Muscle of arm (tissue), 12 donors: Measurements from ENCODE around the gene CNTFR. TPM values are rescaled to one million over a fixed set of nuclear protein-coding genes. Genes with fewer than 3 reads are reported as not detected.
A peak's percentile ranks its signal among the peaks of the same experiment; 100 is the strongest.

Experiments used
- DNase-seq: peaks from one replicate; pipeline ENCODE4 v3.0.0-alpha.2; 2013
- polyA plus RNA-seq, 12 donors: library from polyadenylated mRNA; unstranded; fragments of 120-200 nt; gene quantifications; one replicate each; pipeline ENCODE4 v1.2.1, GENCODE V29; 2013; ENCODE audit not compliant: insufficient read length in 12 of 12

The CNTFR gene
- polyA plus RNA-seq, 12 donors, result 32.6 to 79.2 (median 56.4) TPM; not detected in 1

DNA sequence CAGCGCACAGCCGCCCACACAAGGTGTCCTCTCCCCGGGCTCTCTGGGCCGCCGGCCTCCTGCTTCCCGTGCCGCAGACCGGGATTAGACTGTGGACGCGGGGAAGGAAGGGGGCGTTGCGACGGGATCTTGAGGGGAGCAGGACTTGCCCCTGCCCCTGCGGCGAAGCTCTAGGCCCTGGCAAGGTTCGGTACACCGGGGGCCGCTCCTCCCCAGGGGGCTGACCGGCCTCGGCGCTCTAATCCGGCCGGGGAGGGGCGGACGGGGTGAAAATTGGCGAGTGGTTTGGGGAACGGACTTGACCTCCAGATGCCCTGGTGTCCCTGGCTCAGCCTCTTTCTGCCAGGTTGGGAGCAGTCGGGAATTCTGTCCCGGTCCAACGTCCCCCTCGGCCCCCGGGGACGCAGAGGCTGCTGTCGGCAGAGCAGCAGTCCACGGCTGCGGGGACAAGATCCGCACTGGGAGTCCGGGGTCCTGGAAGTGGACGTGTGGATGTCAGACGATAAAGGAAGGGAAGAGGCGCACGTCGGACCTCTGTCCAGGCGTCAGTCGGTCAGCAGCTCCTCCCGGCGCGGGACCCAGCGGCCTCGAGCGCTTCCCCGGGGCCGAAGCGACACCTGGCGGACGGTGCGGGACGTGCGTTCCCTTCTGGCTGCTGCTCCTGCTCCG, 1.9 kb upstream of the CNTFR start:
- peak; percentile 92 for DNase-seq

DNA sequence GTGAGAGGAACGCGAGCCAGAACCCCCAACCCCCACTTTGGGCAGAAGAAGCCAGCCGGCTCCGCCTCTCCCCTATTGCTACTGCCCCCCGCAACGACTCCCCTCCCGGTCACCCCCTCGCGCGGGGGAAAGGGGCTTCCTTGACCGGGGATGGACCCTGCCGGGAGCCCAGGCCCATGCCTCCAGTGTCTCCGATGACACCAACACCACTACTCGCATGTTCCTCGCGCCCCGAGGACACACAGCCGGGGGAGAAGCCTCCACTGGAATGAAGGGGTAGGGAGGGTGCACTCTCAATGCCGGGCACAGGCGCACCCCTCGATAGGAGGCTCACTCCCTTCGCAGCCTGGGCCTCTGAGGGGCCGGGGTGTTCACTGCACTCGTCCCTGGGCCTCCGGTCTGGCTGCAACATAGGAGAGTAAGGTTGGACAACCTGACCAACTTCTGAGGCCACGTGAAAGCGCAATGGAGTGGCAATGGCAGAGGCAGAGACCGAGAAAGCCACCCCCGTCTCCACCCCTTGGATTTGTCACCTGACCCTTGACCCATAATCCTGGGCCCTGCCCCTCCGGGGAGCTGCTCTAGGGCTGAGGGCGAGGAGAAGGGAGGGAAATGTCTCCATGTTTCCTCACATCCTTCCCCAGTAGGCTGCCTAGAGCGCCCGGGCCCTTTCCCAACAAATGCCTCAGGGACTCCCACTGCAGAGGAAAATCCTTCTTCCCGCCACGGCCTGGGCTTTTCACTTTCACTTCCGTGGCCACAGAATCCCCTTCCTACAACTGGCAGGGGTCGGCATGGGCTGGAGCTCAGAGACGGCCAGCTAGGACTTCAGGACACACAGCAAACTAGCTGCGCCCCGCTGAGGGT, 1.1 kb upstream of the CNTFR start:
- no peak for DNase-seq

DNA sequence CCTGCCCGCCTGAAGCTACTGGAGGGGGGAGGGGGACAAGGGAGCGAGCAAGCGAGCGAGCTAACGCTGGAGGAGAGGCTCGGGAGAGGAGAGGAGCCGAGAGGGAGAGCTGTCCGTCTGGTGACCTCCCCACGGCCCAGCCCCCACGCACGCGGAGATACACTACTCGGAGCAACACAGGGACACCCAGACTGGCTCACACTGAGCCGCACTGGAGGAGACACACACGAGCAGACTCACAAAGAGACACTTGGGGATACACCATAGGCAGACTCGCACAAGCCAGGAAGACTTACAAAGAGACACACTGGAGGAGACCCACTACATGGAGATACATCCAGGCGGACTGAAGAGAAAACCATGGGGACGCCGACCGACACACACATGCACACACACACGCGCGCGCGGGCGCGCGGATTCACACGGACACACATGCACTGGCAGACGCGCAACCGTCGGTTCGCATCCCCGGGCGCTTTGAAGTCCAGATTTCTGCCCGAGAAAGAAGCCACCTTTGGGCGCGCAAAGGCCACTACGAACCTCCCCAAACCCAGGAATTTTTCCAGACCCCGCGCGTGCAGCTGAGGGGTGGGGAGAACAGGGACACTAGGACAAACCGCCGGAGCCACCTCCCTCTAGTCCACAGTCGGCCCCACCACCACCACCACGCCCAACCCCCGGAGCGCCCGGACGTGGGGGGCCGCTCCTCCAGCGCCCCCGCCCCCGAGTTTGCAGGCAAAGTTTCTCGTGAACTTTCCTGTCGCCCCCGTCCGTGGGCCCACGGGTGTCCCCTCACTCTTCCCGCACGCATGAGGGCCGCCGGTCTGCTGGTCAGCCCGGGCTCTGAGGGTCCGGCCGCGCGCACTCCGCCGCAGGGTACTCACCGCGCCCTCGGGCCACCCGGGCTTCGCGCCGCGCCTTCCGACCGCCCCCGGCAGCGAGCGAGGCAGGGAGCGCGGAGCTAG, 571 bp downstream of the CNTFR start:
- no peak for DNase-seq

DNA sequence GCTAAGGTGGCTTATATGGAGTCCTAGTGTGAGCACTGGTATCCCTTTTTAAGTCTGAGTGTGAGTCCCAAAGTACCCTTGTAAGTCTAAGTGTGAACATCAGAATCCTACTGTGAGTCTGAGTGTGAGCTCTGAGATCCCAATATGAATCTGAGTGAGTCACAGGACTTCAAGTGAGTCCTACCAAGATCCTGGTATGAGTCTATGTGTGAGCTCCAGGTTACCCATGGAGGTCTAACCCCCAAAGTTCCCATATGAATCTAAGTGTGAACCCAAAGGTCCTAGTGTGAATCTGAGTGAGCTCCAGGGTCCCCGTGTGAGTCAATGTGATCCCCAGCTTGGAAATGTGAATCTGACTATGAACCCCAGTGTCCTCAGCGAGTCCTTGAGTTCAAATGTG, 2.3 kb downstream of the CNTFR start:
- DNase-seq, result no peak

DNA sequence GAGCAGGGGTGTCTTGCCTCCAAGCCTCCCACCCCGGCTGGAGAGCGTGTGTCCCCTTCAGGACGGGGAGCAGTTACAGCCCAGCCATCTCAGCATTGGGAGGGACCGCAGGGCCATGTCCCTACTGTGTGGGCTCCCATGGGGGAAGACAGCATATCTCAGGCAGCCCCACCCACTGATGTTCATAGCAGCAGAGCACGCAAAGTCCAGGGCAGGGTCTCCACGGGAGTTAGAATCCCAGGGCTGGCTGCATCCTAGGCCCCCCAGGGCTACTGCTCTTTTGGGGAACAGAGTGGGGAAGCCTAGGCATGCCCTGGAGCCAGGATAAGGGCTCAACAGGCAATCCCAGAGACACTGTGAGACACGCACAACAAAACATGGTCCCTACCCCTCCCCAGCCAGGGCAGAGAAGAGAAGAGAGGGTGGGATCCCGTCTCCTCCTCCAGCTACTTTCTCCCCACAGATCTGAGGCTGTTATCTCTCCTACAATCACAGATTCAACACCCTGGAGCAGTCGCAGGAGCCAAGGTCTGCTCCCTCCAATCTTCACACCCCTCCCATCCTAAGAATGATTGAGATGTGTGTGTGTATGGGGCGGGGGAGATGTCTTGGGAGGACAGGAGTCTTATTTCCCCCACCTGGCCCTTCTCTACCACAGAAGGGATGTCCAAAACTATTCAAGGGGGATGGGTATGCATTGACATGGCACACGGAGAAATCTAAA, 3.4 kb downstream of the CNTFR start:
- no peak for DNase-seq

DNA sequence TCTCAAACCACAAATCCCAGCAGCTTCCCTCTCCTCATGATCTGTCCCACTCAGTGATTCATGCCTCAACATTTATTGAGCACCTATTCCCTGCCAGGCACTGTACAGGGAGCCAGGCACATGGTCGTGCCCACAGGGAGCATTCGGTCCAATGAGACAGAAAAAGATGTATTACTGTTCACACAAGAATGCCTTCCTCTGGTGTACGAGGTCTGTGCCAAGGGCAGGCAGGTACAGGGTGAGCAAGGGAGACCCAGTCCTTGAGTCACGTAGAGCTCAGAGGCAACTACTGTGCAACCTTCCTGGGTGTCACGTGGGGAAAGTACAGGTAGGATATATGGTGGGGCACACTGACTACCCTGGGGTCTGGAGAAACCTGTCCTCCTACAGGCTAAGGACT, 4.6 kb downstream of the CNTFR start:
- no peak for DNase-seq

DNA sequence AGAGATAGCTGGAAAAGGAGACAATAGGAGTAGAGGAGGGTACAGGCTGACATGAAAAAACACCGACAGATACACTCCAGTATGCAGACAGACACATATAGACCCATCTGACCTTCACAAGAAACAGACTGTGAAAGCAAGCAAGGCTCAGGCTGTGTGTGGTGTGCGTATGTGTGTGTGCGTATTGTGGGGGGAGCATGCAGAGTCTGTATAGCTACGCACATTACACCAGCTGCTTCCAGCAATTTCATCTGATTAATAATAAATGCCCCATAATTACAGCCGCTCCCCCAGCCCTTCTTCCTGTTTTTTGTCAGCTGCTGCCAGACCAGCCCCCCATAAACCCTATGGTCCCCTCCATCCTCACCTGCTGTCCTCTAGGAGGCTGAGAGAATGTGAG, 6.7 kb downstream of the CNTFR start:
- no peak for DNase-seq

DNA sequence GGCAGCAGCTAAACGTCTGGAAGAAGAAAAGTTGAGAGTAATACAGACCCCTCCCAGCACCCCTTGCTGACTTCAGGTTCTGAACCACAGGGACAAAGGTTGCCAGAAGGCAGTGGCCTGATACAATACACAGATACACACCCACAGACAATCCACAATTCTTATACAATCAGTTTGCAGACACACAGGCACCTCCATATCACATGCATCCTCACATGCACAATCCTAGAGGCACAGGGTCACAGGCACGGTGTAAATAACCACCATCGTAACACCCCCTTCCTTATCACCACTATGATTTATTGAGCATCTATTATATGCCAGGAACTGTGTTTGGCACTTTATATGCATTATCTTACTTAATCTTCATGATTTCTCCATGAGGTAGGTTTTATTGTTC, 8.2 kb downstream of the CNTFR start:
- DNase-seq, result no peak

DNA sequence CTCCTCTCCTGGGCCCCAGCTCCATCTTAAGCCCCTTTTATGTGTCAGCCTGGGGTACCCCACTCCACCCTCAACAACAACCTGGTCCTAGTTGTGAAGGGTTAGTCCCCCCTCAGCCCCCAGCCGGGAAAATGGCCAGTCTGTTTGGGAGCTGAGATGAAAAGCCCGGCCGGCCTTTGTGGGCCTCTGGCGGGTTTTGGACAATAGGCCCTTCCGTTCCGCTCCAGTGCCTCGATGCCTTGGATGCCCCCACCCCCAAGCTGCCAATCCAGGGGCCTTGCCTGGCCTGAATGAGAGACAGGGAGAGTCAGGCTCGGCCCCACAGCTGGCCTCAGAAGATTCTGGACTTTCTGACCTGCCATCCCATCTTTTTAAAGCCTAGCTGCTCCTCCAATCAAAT, 9.2 kb downstream of the CNTFR start:
- no peak for DNase-seq

DNA sequence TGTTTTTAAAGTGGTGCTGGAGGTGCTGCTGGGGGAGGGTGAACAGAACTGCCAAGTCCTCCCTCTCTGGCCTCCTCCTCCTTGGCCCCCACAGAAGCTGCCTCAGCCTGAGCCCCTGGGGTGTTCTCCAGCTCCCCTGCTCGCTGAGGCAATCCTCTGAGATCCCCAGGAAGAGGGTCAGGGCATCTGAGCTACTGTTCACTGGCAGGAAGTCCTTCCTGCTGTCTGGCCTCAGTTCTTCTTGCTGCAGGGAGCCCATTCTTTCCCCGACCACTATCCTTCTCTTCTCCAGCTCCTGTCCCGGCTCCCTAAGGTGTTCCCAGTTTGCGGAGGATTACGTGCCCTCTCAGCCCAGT, 9.7 kb downstream of the CNTFR start:
- no peak for DNase-seq

DNA sequence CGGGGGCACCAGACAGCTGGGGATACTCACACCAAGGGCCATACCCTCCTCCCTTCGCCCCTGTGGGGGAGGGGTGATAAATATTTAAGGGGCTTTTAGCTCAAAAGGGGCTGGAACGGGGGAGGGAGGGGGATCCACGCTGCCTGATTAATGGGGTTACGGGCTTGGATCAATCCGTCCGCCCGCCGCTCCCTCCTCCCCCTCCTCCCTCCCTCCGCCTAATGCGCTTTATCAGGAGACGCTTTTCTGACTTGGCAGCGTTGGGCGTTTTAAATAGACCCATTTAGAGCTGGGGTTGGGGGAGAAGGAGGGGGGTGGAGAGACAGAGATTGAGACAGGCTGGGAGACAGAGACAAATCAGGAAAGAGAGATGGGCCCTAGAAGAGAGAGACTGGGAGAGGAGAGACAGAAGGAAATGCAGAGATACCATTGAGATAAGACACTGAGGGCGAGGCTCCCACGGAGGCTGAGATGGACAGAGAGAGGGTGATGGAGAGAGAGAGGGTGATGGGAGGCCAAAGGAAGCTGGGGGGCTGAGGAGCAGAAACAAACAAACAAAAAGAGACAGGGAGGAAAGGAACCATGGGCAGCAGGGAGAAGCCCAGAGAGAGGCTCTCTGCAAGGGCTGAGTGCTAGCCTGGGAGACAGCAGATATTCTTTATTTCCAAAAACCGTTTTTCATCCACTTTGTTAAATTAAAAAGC, 10.3 kb downstream of the CNTFR start:
- no peak for DNase-seq

DNA sequence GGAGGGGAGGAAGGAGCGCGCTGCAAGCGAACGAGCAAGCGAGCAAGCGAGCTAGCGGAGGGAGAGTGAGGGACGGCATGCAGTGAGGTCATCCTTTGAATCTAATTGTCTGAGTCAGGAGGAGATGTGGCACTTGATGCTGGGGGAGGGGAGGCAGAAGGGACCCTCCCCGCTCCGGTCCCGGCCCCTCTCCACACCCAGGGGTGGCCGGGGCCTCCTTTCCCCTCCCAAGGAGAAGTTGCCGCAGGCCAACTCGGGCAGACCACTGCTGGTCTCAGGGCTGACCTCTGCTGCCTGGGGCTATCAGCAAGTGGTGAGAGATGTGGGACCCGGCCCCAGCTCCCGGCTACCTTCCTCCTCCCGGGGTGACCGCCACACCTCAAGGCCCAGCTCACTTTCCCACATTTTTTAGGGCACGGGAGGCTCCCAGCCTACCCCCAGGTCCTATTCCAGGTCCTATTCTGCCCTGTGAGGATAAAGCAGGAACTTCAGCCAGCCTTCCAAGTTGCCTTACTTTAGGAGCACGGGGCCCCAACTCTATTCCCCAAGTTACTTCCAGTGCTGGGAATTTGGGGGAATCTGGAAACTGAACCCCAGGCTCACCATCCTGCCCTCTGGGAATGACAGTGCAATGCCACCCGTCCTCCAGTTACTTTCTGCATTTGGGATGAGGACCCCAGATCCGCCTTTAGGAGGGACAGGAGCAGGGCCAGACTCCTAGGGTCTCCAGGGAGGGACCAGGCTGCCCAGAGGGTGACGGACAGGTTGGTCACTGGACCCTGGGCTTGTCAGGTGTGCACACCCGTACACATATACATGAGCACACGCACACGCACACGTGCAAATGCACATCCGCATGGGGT, 11.1 kb downstream of the CNTFR start:
- DNase-seq, result peak; percentile 71

DNA sequence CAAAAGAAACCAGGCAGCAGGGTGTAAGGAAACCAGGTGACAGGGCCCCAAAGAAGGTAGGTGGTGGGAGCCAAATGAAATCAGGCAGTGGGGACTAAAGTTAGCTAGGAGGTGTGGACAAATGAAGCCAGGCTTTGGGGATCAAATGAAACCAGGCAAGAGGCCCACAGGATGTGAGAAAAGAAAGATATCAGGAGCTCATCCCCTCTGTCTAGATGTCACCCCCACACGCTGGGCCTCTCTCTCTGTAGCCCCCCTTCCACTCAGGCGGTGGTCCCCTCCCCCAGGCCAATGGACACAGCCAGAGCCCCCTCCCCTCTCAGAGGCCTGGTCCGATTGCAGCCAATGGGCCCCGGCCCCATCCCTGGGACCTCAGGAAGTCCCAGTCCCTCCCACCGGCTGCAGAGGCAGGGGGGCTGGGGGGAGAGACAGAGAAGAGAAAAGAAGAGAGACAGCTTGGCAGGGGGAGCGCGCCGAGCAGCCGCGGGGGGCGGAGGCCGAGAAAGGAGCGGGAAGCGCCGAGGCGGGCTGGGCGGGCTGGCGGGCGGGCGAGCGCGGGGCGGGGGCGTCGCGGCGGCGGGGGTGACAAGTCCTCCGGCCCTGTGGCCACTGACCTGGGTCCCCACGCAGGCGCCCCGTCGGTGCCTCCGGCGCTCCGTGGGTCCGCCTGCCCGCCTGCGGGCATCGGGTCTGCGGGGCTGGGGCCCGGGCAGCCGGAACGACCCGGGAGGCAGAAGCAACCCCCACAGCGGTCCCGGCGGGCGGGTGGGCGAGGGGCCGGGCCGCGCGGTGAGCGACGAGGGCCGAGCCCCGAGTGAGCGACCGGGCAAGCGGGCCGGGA, 11.9 kb downstream of the CNTFR start:
- peak; percentile 84 for DNase-seq

DNA sequence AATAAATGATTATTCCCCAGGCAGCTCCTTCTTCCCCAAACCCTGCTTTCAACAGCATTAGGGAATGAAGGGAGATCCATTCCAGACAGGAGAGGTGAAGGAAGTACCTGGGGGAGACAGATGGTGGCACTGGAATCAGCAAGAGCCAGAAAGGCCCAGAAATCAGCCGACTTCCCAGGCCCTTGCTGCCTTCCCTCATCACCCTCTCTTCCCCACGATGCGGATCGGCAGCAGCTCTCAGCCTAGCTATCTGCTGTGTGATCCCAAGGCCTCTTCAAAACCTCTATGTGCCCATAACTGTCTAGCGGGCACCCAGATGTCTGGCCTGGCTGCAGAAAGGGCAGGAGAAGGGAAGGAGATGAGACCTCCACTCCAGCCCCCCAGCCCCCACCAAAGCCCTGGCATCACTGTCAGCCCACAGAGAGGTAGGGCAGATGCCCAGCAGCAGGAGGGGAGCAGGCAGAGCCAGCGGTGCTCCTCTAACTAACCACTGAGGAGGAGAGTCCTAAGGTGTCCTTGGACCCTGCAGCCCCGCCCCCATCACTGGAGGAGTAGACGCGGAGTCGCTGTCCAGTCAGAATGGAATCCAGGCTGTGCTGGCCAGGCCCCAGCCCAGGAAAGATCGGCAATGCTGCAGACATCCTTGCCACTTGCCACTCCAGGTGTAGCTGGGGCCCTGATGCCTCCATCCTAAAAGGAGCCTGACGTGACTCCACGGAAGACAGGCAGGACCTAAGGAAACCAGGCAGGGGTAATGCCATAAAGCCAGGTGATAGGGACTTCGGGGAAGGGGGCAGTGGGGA, 12.7 kb downstream of the CNTFR start:
- DNase-seq, result peak; percentile 49

DNA sequence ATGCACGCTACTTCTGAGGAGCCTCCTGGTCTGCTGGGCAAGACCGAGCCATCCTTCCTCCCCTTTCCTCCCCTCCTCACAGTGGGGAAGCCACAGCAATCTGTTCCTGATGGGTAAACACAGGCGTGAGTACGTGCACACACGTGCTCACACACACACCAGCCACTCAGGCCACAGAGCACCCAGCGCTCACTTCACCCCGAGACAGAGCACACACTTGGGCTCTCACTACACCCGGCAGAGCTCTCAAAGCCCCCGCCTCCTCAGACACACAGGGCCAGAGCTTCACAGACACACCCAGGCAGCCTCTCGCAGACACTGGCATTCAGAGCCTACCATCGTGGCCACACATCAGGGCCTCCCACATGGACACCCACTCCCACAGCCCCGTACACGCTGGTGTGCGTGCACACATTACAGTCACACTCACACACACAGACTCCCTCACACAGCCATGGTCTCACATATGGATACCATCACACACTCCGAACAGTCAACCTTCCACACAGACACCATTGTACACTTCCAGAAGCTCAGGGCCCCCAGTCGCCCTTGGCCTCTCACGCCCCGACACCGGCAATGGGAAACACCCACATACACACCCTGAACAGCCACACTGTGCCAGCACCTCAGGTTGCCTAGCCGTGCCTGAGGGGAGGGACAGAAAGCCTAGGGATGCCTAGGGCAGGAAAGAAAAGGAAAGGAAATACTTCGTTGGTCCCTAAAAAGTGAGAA, 13.5 kb downstream of the CNTFR start:
- no peak for DNase-seq

DNA sequence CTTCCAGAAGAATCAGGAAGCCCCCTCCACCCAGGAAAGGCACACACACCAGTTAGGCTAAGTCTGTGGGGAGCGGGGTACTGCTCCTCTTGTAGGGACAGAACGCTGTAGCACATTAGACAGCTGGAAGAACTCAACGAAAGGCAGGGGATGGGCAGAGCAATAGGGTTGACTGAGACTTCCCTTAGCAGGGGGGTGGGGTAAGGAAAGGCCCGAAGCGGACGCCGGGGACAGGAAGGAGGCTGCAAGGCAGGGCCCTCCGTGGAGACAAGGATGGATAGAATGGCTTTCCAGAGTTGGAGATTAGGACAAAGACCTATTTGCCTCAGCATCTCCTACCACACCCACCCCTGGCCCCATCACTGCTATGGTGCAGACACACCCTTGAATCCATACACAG, 14.3 kb downstream of the CNTFR start:
- DNase-seq, result no peak

DNA sequence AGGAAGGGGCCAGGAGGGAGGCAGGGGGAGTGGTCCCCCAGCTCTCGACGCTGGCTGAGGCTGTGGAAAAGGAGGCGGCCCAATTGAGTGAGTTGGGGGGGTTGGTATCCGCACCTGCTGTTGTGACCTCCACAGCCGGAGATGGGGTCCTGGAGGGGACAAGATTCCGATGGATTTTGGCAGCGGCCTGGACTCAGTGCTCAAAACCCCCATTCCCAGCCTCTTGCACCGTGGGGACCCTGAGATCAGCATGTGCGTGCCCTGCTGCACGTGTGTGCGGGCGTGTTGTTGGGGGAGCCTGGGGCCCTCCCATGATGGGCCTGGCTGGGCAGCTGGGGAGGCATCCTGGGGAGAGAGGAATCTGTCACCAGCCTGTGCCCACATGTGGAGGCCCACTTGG, 15.0 kb downstream of the CNTFR start:
- DNase-seq, result peak; percentile 66
